Skin epidermis (tissue), 12 donors: ENCODE measurements around the gene PTPRT.

Experiments
- H3K27ac ChIP-seq, 21 experiments: fragments of 200-600 bp; sonication (generic) in 11 of 21; one replicate each; pipeline ENCODE4 v1.5.0; 2020; ENCODE audit warnings: mild to moderate bottlenecking in 3 of 21, inconsistent platforms in 2 of 21, moderate library complexity in 2 of 21
- H3K4me3 ChIP-seq, 7 experiments: fragments of 200-600 bp; sonication (generic) in 2 of 7; one replicate each; pipeline ENCODE4 v1.5.0; 2020; ENCODE audit warnings: inconsistent platforms in 2 of 7, mild to moderate bottlenecking in 2 of 7, moderate library complexity in 1 of 7

The PTPRT gene

GRCh38 chr20:43037605-43038309 lies 151.9 kb downstream of the PTPRT start:
- no peak overlapping the region for H3K27ac ChIP-seq
- no peak overlapping the region for H3K4me3 ChIP-seq

- Histone ChIP-seq H3K27ac (no peak overlapping the region), H3K4me3 (no peak overlapping the region)
Observed at GRCh38 chr20:43034981-43035724, 154.6 kb downstream of the PTPRT start.

- Histone ChIP-seq H3K4me3 (no peak overlapping the region), H3K27ac (no peak overlapping the region)
Observed at GRCh38 chr20:43032459-43032858, 157.2 kb downstream of the PTPRT start.

GRCh38 chr20:43029176-43029575 lies 160.5 kb downstream of the PTPRT start:
- no peak overlapping the region for H3K4me3 ChIP-seq

GRCh38 chr20:43028470-43028869 lies 161.2 kb downstream of the PTPRT start:
- Histone ChIP-seq H3K27ac (no peak overlapping the region), H3K4me3 (no peak overlapping the region)

More at GRCh38 chr20:43029176-43029575, 160.5 kb downstream of the PTPRT start:
- H3K27ac ChIP-seq: no peak overlapping the region

GRCh38 chr20:43023836-43024235 lies 165.9 kb downstream of the PTPRT start:
- no peak overlapping the region for H3K4me3 ChIP-seq
- no peak overlapping the region for H3K27ac ChIP-seq

- Histone ChIP-seq H3K27ac (no peak overlapping the region), H3K4me3 (no peak overlapping the region)
Observed at GRCh38 chr20:43022568-43022967, 167.1 kb downstream of the PTPRT start.

GRCh38 chr20:43022081-43022480 lies 167.6 kb downstream of the PTPRT start:
- Histone ChIP-seq H3K4me3 (no peak overlapping the region), H3K27ac (no peak overlapping the region)

- no peak overlapping the region for H3K27ac ChIP-seq
- no peak overlapping the region for H3K4me3 ChIP-seq
Observed at GRCh38 chr20:43017241-43018030, 172.3 kb downstream of the PTPRT start.

GRCh38 chr20:43016257-43016656 lies 173.4 kb downstream of the PTPRT start:
- H3K27ac ChIP-seq: no peak overlapping the region
- no peak overlapping the region for H3K4me3 ChIP-seq

GRCh38 chr20:43015566-43015965 lies 174.1 kb downstream of the PTPRT start:
- Histone ChIP-seq H3K27ac (no peak overlapping the region), H3K4me3 (no peak overlapping the region)

GRCh38 chr20:43014206-43014605 lies 175.5 kb downstream of the PTPRT start:
- H3K4me3 ChIP-seq: no peak overlapping the region
- no peak overlapping the region for H3K27ac ChIP-seq

- Histone ChIP-seq H3K4me3 (no peak overlapping the region), H3K27ac (no peak overlapping the region)
Observed at GRCh38 chr20:43011491-43011890, 178.2 kb downstream of the PTPRT start.

- Histone ChIP-seq H3K4me3 (no peak overlapping the region), H3K27ac (no peak overlapping the region)
Observed at GRCh38 chr20:43009532-43009931, 180.2 kb downstream of the PTPRT start.

- Histone ChIP-seq H3K27ac (no peak overlapping the region), H3K4me3 (no peak overlapping the region)
Observed at GRCh38 chr20:43007525-43007924, 182.2 kb downstream of the PTPRT start.

- no peak overlapping the region for H3K4me3 ChIP-seq
- H3K27ac ChIP-seq: no peak overlapping the region
Observed at GRCh38 chr20:43006651-43007375, 182.9 kb downstream of the PTPRT start.

- no peak overlapping the region for H3K4me3 ChIP-seq
- no peak overlapping the region for H3K27ac ChIP-seq
Observed at GRCh38 chr20:43003318-43003944, 186.3 kb downstream of the PTPRT start.

GRCh38 chr20:42996141-42996540 lies 193.6 kb downstream of the PTPRT start:
- H3K4me3 ChIP-seq: no peak overlapping the region
- no peak overlapping the region for H3K27ac ChIP-seq

GRCh38 chr20:42988319-42988718 lies 201.4 kb downstream of the PTPRT start:
- Histone ChIP-seq H3K27ac (no peak overlapping the region), H3K4me3 (no peak overlapping the region)
